Measurements from ENCODE around the gene OXT.
"Not testable (repeated sequence)": the region's sequence is repeated elsewhere in the genome, so short reads cannot be mapped to it uniquely, and the experiment has no call there.

OXT gene

DNA sequence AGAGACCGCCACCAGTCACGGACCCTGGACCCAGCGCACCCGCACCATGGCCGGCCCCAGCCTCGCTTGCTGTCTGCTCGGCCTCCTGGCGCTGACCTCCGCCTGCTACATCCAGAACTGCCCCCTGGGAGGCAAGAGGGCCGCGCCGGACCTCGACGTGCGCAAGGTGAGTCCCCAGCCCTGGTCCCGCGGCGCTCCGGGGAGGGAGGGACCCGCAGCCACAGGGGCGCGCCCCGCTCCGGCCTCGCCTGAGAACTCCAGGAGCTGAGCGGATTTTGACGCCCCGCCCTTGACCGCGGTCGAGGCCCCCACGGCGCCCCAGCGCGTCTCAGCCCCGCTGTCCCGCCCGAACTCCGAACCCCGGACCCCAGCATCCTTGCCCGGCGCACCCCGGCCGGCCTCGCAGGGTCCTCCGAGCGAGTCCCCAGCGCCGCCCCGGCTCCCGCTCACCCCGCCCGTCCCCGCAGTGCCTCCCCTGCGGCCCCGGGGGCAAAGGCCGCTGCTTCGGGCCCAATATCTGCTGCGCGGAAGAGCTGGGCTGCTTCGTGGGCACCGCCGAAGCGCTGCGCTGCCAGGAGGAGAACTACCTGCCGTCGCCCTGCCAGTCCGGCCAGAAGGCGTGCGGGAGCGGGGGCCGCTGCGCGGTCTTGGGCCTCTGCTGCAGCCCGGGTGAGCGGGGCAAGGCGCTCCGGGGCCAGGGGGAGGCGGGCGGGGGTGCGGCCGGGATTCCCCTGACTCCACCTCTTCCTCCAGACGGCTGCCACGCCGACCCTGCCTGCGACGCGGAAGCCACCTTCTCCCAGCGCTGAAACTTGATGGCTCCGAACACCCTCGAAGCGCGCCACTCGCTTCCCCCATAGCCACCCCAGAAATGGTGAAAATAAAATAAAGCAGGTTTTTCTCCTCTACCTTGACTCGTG is at the start of gene OXT:
Gene OXT, plus strand, starts transcription at position 11 of the 920 bp plus-strand sequence. Its CDS starts 36 bp downstream, at position 47.
- in situ Hi-C loops (cut with HindIII; ENCODE audit: low sequenced_read_pairs), result no loop called here

DNA sequence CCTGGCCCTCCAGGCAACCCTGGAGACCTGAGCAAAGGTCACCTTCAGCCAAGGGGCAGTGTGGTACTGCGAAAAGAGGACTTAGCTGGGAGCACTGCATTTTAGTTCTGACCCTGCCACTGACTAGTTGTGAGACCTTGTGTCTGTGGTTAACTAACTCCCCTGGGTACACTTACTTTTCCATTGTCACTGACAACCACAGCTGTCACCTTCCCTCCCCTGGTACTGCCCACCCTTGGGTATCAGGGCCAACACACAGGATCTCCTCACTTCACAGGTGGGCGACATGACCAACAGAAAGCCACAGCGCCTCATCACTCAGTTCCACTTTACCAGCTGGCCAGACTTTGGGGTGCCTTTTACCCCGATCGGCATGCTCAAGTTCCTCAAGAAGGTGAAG is 49.6 kb upstream of the OXT start:
- in situ Hi-C loops (cut with HindIII; ENCODE audit: low sequenced_read_pairs), result no loop called here

- in situ Hi-C loops (cut with HindIII; ENCODE audit: low sequenced_read_pairs), result not testable (repeated sequence)
Measured at GRCh38 chr20:3022559-3023490, 48.6 kb upstream of the OXT start.

DNA sequence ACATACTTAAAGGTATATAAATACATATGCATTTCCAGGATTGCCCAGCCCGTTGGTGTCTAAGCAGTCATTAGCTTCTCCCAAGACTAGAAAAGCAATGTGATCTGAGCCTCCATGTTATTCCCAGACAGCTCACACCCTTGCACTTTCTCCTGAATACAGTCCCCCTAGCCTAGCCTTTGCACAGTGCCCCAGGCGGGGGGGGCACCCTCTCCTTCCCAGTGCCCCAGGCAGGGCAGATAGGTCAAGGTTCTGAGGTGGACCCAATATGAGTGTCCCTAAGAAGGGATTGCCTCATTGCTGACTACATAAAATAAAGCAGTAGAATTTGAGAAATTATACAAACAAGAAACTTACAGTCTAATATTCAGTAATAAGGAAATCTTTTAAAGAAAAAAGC is 43.4 kb upstream of the OXT start:
- in situ Hi-C loops (cut with HindIII; ENCODE audit: low sequenced_read_pairs), result no loop called here

GRCh38 chr20:3031524-3032147 is 39.8 kb upstream of the OXT start:
- in situ Hi-C loops (cut with HindIII; ENCODE audit: low sequenced_read_pairs), result no loop called here

DNA sequence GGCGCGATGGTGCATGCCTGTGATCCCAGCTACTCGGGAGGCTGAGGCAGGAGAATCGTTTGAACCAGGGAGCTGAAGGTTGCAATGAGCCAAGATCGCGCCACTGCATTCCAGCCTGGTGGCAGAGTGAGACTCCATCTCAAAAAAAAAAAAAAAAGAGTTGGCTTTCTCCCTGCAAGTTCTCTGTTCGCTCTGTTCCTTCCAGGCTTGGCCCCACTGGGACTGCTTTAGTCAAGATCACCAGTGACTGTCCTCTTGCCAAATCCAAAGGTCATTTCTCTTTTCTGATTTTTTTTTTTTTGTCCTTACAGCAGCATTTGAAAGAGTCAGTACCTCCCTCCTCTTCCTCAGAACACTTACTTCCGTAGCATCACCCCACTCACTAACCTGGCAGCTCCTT is 38.8 kb upstream of the OXT start:
- in situ Hi-C loops (cut with HindIII; ENCODE audit: low sequenced_read_pairs), result no loop called here

- in situ Hi-C loops (cut with HindIII; ENCODE audit: low sequenced_read_pairs), result no loop called here
Measured at GRCh38 chr20:3037654-3038053, 33.8 kb upstream of the OXT start.

- in situ Hi-C loops (cut with HindIII; ENCODE audit: low sequenced_read_pairs), result no loop called here
Measured at GRCh38 chr20:3038454-3038853, 33.0 kb upstream of the OXT start.

GRCh38 chr20:3039426-3039825 is 32.0 kb upstream of the OXT start:
- in situ Hi-C loops (cut with HindIII; ENCODE audit: low sequenced_read_pairs), result no loop called here

GRCh38 chr20:3040086-3040485 is 31.3 kb upstream of the OXT start:
- in situ Hi-C loops (cut with HindIII; ENCODE audit: low sequenced_read_pairs), result no loop called here

DNA sequence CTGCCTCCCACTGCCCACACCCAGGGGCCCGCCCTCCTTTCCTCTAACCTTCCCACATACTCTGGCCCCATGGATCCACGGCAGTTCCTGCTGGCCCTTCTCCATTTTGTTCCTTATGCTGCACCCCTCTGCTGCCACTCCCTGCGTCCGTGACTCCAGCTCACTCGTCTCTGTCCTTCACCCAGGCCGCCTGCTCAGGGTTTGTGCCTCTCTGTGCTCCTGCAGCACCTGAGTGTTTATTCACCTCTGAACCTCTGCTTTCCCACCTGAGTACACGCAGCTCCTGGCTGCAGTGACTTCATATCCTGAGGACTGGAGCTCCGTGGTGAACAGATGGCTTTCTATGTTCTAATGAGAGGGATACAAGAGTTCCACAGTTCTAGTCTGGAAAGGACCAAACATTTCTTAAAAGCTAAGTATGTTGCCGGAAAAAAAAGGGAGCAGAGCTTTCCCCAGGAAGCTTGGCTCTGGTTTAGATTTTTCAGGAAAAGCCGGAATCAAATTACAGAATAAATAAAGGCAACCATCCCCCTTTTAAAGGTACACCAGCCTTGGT is 29.5 kb upstream of the OXT start:
- in situ Hi-C loops (cut with HindIII; ENCODE audit: low sequenced_read_pairs), result no loop called here

GRCh38 chr20:3042625-3043024 is 28.8 kb upstream of the OXT start:
- in situ Hi-C loops (cut with HindIII; ENCODE audit: low sequenced_read_pairs), result no loop called here

- in situ Hi-C loops (cut with HindIII; ENCODE audit: low sequenced_read_pairs), result no loop called here
Measured at GRCh38 chr20:3043322-3043721, 28.1 kb upstream of the OXT start, which contains the start of gene GNRH2. Gene GNRH2 (plus strand): TSS chr20:3043622. CDS start chr20:3044415, 793 bp downstream.

DNA sequence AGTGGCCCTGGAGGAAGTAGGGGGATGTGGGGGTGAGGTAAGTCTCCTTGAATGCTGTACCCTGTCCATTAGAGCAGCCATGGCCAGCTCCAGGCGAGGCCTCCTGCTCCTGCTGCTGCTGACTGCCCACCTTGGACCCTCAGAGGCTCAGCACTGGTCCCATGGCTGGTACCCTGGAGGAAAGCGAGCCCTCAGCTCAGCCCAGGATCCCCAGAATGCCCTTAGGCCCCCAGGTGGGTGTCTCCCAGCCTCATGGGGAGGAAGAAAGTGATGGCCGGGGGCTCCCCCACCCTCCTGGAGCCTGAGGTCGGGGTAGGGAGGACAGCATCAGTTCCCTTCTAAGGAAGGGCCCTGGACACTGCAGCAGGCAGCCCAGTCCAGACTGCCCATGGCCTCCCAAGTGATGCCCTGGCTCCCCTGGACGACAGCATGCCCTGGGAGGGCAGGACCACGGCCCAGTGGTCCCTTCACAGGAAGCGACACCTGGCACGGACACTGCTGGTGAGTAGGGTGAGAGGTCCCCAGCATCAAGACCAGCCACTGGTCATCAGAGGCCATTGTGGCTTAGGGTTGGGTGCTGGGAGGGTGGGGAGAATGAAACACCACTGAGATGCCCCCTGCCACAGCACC is 27.0 kb upstream of the OXT start:
- in situ Hi-C loops (cut with HindIII; ENCODE audit: low sequenced_read_pairs), result no loop called here

DNA sequence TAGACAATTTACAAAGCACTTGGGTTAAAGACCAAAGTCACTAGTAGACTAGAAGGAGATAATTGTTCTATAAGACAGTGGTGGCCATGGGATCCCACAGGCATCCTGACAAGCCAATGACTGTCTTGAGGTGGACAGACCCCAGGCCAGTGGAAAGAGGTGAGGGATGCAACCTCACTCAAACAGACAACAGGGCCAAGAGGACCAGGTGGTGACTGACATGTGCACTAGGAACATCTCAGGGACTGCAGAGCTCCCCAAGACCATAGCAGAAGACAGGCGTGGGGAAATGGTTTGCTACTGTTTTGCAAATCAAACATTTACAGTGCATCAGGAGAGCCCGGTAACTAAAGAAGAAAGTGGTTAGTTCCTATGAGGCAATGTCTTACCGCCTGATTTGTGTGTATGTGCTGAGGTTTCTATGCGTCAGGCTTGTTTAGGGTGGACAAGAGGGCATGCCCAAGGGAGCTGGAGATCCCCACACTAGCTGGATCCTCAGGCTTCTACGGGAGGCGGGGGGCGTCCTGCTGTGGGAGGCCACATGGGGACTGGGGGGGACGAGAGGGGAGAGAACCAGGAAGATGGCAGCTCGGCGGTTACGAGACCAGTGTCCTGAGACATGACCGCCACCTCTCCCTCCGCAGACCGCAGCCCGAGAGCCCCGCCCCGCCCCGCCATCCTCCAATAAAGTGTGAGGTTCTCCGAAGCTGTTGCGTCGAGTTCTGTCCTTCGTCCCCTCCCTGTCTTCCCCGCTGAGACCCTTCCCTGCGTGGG is 26.2 kb upstream of the OXT start:
- in situ Hi-C loops (cut with HindIII; ENCODE audit: low sequenced_read_pairs), result no loop called here

GRCh38 chr20:3045816-3046676 is 25.4 kb upstream of the OXT start, which contains the start of gene MRPS26:
Gene MRPS26 (plus strand): TSS chr20:3046052. CDS start chr20:3046069, 17 bp downstream.
- in situ Hi-C loops (cut with HindIII; ENCODE audit: low sequenced_read_pairs), result no loop called here

GRCh38 chr20:3046677-3047462 is 24.6 kb upstream of the OXT start:
- in situ Hi-C loops (cut with HindIII; ENCODE audit: low sequenced_read_pairs), result no loop called here

All from endothelial cell of hepatic sinusoid (primary cell).